SU-DHL-6 (cell line): ENCODE measurements around the gene APRT.

Experiments
- H2AFZ ChIP-seq: fragments of 200-600 bp; sonication (generic); 2 replicates; pipeline ENCODE4 v1.6.1; 2014; ENCODE audit warnings: low read depth, mild to moderate bottlenecking, moderate library complexity, mixed read lengths, antibody characterized with exemption, low read length; ENCODE audit not compliant: severe bottlenecking
- H3F3A ChIP-seq: fragments of 200-600 bp; shearing (Covaris generic); 2 replicates; pipeline ENCODE4 v1.6.0; 2016; ENCODE audit warnings: antibody characterized with exemption, mild to moderate bottlenecking; ENCODE audit not compliant: insufficient read depth
- H3K27ac ChIP-seq: fragments of 200-600 bp; sonication (generic); 2 replicates; pipeline ENCODE4 v1.5.1; 2016; ENCODE audit warnings: low read depth, mild to moderate bottlenecking, low read length, moderate library complexity, mixed read lengths
- H3K27me3 ChIP-seq: fragments of 200-600 bp; sonication (generic), shearing (Covaris generic); 2 replicates; pipeline ENCODE4 v1.6.0; 2014; ENCODE audit warnings: mild to moderate bottlenecking, low read length
- H3K36me3 ChIP-seq: fragments of 200-600 bp; sonication (generic); 2 replicates; pipeline ENCODE4 v1.6.1; 2014; ENCODE audit warnings: mild to moderate bottlenecking, low read length, mixed read lengths
- H3K4me2 ChIP-seq: fragments of 300-600, 200-600 bp; shearing (Covaris generic), sonication (generic); 2 replicates; pipeline ENCODE4 v1.6.0; 2014; ENCODE audit warnings: low read length, low read depth, mild to moderate bottlenecking; ENCODE audit not compliant: poor library complexity, severe bottlenecking
- H3K4me3 ChIP-seq: fragments of 200-600 bp; sonication (generic); 2 replicates; pipeline ENCODE4 v1.5.1; 2014; ENCODE audit warnings: antibody characterized with exemption, low read length, mild to moderate bottlenecking, mixed read lengths; ENCODE audit not compliant: insufficient read depth, poor library complexity, severe bottlenecking
- H3K79me2 ChIP-seq: fragments of 200-600 bp; sonication (generic); 2 replicates; pipeline ENCODE4 v1.6.1; 2014; ENCODE audit warnings: mild to moderate bottlenecking, low read length, moderate library complexity; ENCODE audit not compliant: insufficient read depth
- H3K9ac ChIP-seq: fragments of 200-600 bp; sonication (generic); 2 replicates; pipeline ENCODE4 v1.7.0; 2014; ENCODE audit warnings: mild to moderate bottlenecking, low read length
- H3K9me2 ChIP-seq: fragments of 200-600 bp; sonication (generic); replicated peaks from 2 replicates; pipeline ENCODE4 v1.6.1; 2014; ENCODE audit warnings: low read length; ENCODE audit not compliant: insufficient read depth
- H3K9me3 ChIP-seq: fragments of 200-600 bp; sonication (generic); 2 replicates; pipeline ENCODE4 v1.6.1; 2014; ENCODE audit warnings: low read length, mixed read lengths; ENCODE audit not compliant: insufficient read depth
- H4K20me1 ChIP-seq: fragments of 200-600 bp; sonication (generic); 2 replicates; pipeline ENCODE4 v1.6.1; 2014; ENCODE audit warnings: low read depth, mild to moderate bottlenecking, antibody characterized with exemption, low read length, moderate library complexity, mixed read lengths
- EZH2phosphoT487 ChIP-seq: fragments of 200-600 bp; sonication (generic), shearing (Covaris generic); conservative IDR thresholded peaks from 2 replicates; pipeline ENCODE4 v1.6.1; 2018; ENCODE audit warnings: mild to moderate bottlenecking, antibody characterized with exemption, low read length, moderate library complexity, mixed read lengths
- TF ChIP-seq, protein P1 (sequence below): fragments of 200-600 bp; sonication (generic); IDR thresholded peaks from one replicate; pipeline ENCODE4 v1.5.1; 2017; ENCODE audit warnings: antibody characterized with exemption, mild to moderate bottlenecking, low read length, moderate library complexity; ENCODE audit not compliant: insufficient read depth, poor library complexity, severe bottlenecking

The APRT gene

DNA sequence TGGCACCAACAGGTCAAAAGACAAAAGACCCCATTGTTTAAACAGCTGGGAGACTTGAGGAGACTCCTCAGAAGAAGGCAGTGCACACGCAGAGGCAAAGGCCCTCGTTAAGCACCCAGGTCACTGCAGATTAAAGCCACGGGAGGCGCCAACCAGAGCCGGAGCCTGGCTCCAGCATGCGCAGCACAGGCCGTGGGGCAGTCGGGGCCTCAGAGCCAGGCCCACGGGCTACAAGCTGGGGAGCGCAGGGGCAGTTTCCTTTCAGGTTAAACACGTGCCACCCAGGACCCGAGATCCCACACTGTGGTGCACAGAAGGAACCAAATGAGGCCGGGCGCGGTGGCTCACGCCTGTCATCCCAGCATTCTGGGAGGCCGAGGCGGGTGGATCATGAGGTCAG is 35.9 kb downstream of the APRT start:
- TF ChIP-seq, protein P1, sequence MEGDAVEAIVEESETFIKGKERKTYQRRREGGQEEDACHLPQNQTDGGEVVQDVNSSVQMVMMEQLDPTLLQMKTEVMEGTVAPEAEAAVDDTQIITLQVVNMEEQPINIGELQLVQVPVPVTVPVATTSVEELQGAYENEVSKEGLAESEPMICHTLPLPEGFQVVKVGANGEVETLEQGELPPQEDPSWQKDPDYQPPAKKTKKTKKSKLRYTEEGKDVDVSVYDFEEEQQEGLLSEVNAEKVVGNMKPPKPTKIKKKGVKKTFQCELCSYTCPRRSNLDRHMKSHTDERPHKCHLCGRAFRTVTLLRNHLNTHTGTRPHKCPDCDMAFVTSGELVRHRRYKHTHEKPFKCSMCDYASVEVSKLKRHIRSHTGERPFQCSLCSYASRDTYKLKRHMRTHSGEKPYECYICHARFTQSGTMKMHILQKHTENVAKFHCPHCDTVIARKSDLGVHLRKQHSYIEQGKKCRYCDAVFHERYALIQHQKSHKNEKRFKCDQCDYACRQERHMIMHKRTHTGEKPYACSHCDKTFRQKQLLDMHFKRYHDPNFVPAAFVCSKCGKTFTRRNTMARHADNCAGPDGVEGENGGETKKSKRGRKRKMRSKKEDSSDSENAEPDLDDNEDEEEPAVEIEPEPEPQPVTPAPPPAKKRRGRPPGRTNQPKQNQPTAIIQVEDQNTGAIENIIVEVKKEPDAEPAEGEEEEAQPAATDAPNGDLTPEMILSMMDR, result no peak
- no peak for TF ChIP-seq EZH2phosphoT487
- Histone ChIP-seq H3K27me3 (no peaks in the 10 kb centered on the region), H3K79me2 (no peaks in the 10 kb centered on the region), H4K20me1 (no peaks in the 10 kb centered on the region), H3F3A (no peaks in the 10 kb centered on the region), H3K4me2 (no peak overlapping the region), H3K4me3 (no peak overlapping the region), H3K9me2 (no peaks in the 10 kb centered on the region), H3K9me3 (no peaks in the 10 kb centered on the region), H3K27ac (no peak overlapping the region), H3K9ac (no peak overlapping the region), H3K36me3 (no peaks in the 10 kb centered on the region), H2AFZ (no peak overlapping the region)

DNA sequence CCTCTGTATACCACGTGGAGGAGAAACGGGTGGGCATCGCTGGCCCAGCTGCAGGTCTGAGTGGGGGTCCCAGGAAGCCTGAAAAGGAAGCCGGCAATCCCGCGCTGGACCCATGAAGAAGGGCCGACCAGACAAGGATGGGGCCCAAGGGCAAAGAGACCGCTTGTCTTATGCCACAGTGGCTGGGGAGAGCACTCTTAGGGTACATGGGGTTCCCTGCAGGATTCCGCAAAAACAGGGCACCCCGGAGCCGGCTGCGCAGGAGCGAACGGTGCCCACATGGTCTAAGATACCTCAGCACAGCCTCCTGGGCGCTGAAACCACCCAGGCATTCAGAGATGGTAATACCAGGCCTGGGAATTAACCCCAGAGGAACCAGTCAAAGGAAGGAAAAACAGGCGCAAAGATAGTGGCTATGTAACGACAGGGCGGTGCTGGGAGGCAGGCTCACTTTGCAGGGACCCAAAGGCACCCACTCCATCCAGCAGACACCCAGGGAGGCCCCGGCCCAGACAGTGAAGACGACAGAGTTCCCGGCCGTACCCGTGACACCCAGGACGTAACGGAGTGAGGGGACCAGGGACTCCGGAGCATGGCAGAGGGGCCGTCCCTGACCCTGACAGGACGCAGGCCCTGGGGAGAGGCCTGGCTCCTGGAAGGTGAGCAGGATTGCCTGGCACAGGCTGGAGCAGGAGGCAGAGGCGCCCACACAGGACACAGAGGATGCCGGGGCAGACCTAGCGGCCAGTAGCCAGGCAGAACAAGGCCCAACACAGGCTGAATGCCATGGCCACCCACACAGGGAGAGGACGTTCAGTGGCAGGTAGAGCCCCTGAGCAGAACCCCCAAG is 37.0 kb downstream of the APRT start:
- Histone ChIP-seq H3K27ac (no peak overlapping the region), H3K27me3 (no peaks in the 10 kb centered on the region), H3K79me2 (no peaks in the 10 kb centered on the region), H3K4me2 (no peak overlapping the region), H3K9me3 (no peaks in the 10 kb centered on the region), H3K9me2 (no peaks in the 10 kb centered on the region), H4K20me1 (no peaks in the 10 kb centered on the region), H2AFZ (no peak overlapping the region), H3K36me3 (no peaks in the 10 kb centered on the region), H3K9ac (no peak overlapping the region), H3K4me3 (no peak overlapping the region), H3F3A (no peaks in the 10 kb centered on the region)
- TF ChIP-seq EZH2phosphoT487, result no peak
- TF ChIP-seq, protein P1, result no peak

DNA sequence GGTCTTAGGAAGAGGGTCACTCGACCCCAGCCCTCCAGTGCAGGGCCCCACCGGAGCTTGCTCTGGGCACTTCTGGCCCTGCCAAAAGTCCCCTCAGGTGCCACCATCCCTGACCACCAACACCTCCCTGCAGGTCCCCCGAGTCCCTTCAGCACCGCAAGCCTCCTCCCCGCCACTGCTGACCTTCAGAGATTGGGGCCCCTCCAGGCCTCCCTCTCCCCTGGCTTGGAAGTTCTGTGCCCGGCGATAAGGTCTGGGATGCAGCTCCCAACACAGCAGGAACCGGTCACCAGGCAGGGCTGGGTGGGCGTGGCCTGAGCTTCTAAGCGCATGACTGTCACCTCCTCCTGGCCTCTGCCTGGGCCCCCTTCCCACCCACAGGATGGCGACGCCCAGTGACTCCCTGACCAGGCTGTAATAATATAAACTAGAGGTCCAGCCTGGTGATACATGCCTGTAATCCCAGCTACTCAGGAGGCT is 37.9 kb downstream of the APRT start:
- H3K9ac ChIP-seq, result no peak overlapping the region
- H2AFZ ChIP-seq, result no peak overlapping the region
- H3K4me2 ChIP-seq, result no peak overlapping the region

More for the DNA sequence above, 37.9 kb downstream of the APRT start:
- Histone ChIP-seq H3K27ac (no peak overlapping the region), H3K79me2 (no peaks in the 10 kb centered on the region), H3K4me3 (no peak overlapping the region), H3F3A (no peaks in the 10 kb centered on the region), H3K36me3 (no peaks in the 10 kb centered on the region), H4K20me1 (no peaks in the 10 kb centered on the region), H3K27me3 (no peaks in the 10 kb centered on the region), H3K9me3 (no peaks in the 10 kb centered on the region), H3K9me2 (no peaks in the 10 kb centered on the region)
- TF ChIP-seq, protein P1, result no peak
- no peak for TF ChIP-seq EZH2phosphoT487
